ENCODE results near the gene GHITM. TPM values are rescaled to one million over a fixed set of nuclear protein-coding genes. Genes with fewer than 3 reads are reported as not detected.
"Not testable (repeated sequence)": the region's sequence is repeated elsewhere in the genome, so short reads cannot be mapped to it uniquely, and the experiment has no call there.

GHITM gene
- total RNA-seq, 1 experiment from 2014 or later, result 262 TPM

DNA sequence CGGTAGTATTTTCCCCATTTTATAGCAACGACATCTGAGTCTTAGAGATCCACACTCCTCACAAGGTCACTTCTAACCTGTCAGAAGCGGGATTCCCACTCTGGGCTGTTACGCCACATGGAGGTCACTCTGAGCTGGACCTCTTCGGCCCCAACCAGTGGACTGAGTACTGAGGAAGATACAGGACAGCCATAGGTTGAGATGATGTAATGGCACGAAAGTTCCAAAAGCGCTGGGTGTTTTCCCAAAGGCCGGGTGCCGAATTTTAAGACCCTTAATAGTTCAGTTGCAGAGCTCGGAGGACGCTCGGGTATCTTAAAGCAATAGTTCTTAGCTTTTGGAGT, 699 bp downstream of the GHITM start:
- DNase-seq (ENCODE audit: low read depth), result no peak

DNA sequence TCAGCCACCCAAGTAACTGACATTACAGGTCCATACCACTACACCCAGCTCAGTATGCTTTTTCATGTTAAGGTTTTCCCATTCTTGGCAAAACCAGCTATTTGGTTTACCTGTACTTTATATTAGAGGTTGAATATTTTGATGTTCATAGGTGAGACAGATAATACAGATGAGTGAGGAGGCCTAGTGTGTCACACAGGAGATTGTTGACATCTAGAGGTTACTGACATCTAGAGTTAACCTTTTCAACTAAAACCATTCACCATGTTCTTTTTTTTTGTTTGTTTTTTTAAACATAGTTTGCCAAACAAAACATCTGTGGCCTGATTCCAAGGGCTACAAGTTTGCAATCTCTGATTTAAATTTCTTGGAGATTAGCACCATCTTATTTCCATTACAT, 8.0 kb downstream of the GHITM start:
- no peak for DNase-seq (ENCODE audit: low read depth)

DNA sequence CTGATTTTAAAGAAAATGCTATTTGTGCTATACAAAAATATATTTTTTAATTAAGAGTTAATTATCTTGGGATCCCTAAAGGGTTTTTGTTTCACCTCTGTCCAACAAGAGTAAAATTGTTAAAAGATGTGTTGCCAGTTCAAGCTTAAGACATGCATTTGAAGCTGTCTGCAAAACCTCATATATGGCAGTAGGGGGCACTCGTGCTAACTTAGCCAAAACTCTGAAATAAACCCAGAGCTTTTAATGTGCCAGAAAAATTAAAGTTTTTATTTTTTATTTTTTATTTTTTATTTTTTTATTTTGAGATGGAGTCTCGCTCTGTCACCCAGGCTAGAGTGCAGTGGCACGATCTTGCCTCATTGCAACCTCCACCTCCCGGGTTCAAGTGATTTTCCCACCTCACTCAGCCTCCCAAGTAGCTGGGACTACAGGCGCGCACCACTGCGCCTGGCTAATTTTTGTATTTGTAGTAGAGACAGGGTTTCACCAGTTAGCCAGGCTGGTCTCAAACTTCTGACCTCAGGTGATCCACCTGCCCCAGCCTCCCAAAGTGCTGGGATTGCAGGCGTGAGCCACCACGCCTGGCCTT, 8.8 kb downstream of the GHITM start:
- peak; percentile 18 for DNase-seq (ENCODE audit: low read depth)

DNA sequence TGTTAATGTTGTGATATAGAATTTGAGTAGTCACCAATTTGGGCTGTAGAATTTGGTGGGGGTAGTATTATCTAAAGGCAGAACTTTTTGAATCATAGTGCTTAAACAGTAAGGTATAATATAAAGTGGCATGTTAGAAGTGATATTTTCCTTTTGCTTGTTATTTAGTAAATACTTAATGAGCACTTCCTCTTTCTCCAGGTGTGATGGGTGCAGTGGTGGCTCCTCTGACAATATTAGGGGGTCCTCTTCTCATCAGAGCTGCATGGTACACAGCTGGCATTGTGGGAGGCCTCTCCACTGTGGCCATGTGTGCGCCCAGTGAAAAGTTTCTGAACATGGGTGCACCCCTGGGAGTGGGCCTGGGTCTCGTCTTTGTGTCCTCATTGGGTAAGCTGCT, 10.5 kb downstream of the GHITM start:
- no peak for DNase-seq (ENCODE audit: low read depth)

DNA sequence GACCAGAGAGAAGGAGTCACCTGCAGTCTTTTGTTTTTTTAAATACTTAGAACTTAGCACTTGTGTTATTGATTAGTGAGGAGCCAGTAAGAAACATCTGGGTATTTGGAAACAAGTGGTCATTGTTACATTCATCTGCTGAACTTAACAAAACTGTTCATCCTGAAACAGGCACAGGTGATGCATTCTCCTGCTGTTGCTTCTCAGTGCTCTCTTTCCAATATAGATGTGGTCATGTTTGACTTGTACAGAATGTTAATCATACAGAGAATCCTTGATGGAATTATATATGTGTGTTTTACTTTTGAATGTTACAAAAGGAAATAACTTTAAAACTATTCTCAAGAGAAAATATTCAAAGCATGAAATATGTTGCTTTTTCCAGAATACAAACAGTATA, 13.5 kb downstream of the GHITM start:
- no peak for DNase-seq (ENCODE audit: low read depth)

DNA sequence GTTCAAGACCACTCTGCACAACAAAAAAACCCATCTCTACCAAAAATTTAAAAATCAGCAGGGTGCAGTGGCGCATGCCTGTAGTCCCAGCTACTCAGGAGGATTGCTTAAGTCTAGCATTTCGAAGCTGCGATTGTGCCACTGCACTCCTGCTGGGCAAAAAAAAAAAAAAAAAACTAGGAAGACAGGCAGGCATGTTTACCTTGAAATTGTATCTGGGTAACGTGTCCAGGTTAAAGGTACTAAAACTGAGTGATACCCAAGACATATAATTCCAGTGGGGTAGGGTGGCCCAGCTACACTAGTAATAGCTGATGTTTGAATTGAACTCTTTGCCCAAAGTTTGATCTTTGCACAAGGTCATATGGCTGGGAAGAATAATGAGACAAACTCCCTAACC, 16.2 kb downstream of the GHITM start:
- no peak for DNase-seq (ENCODE audit: low read depth)

DNA sequence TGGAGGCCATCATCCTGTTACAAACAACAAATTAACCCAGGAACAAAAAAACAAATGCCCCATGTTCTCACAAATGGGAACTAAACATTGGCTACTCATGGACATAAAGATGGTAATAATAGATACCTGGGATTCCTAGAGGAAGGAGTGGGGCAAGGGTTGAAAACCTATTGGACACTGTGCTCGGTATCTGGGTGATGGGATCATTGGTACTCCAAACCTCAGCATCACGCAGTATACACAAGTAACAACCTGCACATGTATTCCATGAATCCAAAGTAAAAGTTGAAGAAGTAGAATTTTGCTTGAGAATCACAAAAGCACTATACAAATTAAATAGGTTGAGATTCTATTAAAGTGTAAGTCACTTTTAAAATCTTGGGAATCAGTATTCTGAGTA, 16.7 kb downstream of the GHITM start:
- DNase-seq (ENCODE audit: low read depth), result no peak

DNA sequence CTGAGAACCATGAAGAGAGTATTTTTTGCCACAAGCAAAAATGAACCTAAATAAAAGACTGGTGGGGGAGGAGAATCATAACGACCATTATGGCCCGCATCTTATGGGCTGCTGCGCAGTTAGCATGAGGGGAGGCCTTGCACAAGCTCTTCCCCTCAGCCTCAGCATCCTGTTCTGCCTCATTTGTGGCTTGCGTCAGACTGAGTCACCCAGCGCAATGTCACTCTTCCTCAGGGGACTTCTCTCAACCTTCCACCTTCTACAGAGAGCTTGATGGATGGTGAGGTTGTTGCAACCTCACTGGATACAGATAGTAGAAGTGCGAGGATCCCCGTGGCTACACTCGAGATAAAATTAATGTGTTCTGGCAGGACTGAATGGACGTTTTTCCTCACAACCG, 17.5 kb downstream of the GHITM start:
- peak; percentile 81 for DNase-seq (ENCODE audit: low read depth)

DNA sequence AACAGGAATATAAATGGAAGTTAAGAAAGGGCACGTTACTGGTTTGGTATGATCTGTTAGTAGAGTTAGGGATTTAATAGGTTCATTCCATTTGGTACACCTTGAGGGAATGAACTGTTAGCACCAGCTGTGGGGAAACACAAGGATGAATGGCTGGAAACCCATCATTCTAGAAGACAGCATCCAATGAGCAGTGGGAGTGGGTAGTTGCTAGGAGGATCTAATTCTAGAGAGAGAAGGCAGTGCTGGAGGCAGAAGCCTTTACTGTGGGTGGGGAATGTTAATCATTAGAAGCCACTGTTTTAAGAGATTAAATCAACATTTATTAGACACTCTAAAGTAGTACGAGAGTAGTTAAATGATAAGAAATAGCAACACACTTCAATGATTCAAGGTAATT, 18.8 kb downstream of the GHITM start:
- DNase-seq (ENCODE audit: low read depth), result no peak

DNA sequence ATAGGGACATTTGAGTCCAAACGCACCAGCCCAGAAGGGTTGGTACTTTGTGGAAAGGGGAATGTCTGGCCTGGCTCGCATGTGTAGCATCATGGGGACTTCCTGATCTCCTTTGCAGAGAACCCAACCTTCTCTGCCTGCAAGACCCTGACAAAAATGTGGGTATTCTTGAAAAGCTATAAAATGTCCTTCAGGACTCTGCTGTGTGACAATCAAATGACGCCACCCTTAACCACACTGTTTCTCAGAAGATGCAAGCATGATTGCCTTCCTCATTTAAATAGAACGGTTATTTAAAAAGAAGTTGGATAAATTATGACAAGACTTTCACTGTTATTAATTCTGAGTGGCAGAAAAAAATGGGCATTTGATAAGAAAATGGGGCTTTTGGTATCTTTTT, 19.2 kb downstream of the GHITM start:
- no peak for DNase-seq (ENCODE audit: low read depth)

DNA sequence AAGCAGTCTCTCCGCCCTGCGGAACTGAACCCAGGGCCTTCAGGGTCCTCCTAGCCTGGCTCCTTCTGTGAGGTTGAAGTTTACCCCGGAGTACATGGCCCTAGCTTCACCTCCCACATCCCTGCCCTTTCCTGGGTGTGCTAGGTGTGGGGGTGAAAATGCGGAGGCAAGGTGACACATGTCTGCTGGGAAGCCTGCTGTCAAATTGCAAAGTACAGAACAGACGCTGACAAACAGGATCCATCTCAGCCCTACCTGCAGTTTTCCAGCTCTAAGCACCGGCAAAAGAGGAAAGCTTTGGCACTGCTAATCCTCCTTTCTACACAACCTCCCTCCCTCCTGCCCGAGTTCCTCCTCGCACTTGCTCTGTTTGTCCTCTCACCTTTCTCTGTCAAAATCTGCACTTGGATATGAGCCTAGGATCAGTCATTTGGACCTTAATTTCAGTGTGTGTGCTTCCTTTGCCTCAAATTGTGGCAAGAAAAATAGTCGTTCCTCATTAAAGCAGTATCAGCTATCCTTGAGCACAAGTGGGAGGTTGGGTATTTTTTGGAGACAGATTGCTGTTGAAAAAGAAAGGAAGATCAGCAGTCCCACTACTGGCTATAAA, 19.9 kb downstream of the GHITM start:
- DNase-seq (ENCODE audit: low read depth), result no peak

DNA sequence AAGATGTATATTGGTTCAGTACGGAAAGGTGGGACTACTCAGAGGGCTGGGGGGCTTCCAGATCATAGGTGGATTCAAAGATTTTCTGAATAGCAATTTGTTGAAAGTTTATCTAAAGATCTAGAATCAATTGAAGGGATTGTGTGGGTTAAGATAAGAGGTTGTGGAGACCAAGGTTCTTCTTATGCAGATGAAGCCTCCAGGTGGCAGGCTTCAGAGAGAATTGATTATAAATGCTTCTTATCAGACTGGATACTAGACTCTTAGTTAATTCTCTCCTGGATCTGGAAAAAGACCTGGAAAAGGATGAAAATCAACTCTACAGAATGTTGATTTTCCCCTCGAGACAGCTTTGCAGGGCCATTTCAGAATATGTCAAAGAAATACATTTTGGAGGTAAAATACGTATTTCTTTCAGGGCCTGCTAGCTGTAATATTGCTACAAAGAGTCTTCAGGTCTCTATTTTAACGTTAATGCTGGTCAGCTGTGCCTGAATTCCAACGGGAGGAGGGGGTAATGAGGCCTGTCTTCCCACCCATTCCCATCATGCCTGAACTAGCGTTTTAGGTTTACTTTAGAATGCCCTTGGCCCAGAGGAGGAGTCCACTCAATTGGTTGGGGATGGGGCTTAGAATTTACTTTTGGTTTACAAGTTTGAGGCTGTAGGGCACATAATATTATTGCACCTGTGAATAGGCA, 21.5 kb downstream of the GHITM start:
- DNase-seq (ENCODE audit: low read depth), result no peak

DNA sequence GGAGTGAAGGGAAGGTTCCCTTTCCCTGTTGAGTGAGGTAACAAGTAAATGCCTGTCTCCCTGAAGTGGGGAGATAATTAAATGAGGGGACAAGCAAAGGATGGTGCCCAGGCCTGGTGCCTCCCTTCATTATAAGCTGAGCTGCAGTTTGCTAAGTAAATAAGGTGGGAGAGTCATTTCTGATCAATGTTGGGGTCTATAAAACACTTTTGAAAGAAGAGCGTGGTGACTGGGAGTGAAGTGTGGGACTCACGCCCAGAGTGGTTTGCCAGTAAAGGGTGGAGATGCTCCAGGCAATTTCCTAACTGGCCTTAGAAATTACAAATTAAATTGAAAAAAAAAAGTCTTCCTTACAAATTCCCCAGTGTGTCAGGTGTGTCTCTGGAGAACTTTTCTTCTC, 24.7 kb downstream of the GHITM start:
- no peak for DNase-seq (ENCODE audit: low read depth)

DNA sequence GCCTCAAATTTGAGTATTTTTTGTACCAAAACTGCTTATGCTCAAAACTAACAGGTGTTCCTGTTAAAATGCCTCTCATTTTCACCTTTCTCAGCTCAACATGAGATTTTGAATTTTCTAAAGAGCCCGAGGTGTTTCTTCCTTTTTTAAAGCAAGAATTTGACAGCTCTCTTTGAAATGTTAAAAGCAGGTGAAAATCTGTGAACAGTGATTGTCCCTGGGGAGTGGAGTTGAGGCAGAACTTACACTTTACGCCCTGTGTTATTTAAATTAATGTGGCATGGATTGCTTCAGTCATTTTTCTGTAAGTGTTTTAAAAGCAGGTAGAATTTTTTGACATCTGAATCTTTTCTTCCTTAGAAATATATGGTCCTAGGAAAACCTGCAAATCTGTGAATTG, 25.1 kb downstream of the GHITM start:
- no peak for DNase-seq (ENCODE audit: low read depth)

DNA sequence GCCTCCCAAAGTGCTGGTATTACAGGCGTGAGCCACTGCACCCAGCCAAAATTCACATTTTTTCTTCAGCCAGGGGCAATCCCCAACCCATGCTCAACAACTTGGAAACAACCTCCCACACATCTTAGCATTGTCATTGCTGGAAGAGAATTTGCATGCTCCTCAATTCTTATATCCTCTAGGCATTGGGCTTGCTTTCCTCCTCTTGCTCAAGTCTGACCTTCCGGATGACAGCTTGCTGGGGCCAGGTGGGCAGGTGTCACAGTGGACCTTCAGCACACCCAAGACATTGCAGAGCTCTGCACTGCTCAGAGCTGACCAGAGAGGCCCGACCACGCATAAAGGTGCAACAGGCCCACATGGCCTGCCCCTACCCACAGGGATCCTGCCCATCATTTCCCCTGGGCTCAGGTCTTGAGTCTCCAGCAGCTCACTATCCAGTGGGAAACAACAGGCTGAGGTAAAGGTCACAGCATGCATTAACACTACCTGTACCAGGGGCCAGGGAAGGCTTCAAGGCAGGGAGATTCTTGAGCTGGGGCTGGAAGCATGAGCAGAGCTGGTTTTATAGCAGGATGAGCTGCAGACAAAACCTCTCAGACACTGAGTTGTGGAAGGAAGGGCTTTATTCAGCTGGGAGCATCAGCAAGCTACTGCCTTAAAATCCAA, 27.4 kb downstream of the GHITM start:
- DNase-seq (ENCODE audit: low read depth), result no peak

DNA sequence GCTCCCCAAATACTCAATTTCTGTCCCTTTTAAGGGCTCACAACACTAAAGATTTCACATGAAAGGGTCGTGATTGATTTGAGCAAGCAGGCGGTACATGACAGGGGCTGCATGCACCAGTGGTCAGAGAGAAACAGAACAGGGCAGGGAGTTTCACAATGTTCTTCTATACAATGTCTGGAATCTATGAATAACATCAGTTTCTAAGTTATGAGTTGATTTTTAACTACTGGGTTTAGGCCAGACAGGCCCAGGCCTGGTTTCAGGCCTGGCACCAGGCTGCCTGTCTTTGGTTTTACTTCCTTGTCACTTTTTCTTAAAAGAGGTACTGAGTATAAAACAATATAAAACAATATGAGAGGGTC, 28.0 kb downstream of the GHITM start:
- DNase-seq (ENCODE audit: low read depth), result not testable (repeated sequence)

DNA sequence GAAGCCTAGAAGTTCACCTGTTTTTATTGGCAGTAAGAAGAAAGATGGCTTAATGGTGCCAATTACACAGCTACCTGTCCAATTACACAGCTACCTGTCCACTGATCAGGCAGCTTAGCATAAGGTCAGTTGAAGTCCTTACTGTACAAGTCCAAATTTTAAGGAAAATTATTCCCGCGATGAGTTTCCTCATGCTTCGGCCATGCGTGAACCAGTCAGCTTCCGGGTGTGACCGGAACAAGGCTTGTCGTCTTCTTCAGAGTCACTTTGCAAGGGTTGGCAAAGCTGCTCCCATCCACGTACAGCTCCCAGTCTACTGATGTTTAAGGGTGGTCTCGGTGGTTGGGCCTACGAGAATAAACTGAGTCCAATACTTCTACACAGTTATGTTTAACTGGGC, 29.1 kb downstream of the GHITM start:
- DNase-seq (ENCODE audit: low read depth), result not testable (repeated sequence)

DNA sequence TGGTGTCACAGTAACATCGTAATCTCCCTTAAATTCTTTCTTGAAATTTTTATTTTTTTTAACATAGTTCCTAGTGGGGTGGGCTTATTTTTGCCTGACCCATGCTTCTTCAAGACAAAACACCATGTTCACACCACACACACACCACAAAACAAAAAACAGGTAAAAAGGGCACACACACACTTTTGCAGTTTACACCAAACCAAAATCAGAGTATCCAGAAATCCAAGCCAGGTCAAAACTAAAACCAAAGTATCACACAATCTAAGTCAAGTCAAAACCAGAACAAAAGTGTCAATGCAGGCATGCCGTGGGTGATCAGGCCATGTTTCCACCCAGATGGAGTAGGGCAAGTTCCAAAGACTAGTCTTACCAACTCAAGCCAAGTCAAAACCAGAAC, 31.9 kb downstream of the GHITM start:
- not testable (repeated sequence) for DNase-seq (ENCODE audit: low read depth)

DNA sequence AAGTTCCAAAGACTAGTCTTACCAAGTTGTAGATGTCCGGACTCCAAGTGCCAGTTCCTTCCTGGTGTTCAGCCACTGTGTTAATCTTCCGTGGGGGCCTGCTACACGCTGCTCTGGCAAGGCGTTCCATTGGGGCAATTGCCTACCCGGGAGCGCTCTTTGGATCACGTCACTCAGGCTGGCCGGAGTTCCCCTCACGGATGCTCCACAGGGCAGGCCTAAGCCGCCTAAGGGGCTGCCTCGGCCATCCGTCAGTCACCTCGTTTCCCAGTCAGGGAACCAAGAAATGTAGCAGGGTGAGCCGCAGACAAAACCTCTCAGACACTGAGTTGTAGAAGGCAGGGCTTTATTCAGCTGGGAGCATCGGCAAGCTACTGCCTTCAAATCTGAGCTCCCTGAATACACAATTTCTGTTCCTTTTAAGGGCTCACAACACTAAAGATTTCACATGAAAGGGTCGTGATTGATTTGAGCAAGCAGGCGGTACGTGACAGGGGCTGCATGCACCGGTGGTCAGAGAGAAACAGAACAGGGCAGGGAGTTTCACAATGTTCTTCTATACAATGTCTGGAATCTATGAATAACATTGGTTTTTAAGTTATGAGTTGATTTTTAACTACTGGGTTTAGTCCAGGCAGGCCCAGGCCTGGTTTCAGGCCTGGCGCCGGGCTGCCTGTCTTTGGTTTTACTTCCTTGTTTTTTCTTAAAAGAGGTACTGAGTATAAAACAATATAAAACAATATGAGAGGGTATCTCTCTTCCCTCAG, 32.6 kb downstream of the GHITM start:
- DNase-seq (ENCODE audit: low read depth), result not testable (repeated sequence)

DNA sequence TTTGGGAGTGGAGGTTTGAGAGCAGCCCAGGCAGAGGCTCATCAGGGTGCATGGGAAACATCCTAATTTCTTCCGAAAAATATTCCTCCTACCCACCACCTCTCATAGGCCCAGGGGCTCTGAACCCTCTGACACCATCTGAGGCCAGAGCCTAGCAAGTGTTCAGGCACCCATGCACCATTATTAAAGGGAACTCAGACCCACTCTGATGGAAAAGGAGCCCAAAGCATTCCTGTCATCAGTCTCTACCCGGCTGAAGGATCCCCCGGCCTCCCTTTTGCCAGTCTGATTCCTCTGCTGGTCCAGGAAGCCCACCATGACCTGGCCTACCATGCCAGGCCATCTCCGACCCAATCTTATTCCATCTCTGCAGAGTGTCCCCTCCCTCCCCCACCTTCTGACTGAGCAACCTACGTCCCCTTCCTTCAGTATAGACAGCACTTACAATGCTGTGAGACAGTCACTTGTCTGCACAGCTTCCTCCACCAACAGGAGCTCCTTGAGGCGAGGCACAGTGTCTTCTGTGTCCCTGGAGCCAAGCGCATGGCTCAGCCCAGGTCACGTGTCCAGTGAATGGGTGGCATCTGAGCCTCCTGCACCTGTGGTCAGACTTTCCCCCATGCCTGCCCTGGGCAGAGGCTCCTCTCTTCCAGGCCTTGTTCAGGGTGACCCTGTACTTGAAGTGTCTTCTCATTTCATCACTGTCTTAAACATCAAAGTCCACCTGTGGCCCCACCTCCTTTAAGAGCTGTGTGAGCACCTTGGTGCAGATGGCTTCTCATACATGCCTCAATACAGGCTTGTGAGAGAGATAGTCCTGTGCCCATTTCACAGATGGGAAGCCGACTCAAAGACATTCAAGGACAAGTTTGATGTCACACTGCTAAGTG, 33.4 kb downstream of the GHITM start:
- DNase-seq (ENCODE audit: low read depth), result no peak

DNA sequence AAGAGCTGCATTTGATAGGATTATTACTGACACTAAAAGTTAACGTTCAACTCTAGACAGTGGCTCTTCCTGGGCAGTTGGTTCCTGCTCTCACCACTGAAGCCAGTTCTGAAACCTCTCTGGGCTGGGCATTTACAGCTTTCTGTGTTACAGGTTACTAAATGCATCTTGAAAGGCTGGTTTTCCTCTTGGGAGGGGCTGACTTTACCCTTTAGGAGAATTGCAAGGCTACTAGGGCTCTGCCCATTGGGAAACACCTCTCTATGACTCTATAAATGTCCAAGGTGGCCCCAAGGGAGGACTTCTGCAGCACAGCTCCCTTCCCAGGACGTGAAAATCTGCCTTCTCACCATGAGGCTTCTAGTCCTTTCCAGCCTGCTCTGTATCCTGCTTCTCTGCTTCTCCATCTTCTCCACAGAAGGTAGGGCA, 34.2 kb downstream of the GHITM start, which contains the start of gene GPR15LG:
TSS of gene GPR15LG (plus strand) at position 301 of the 429 bp plus-strand sequence. CDS start at position 352, 51 bp downstream.
- DNase-seq (ENCODE audit: low read depth), result no peak

Data from HT1080 (cell line).